Spleen (tissue), 7 donors: ENCODE data around the gene NAGPA.

Experiments
- POLR2AphosphoS5 ChIP-seq, 3 donors: sonication (generic); formaldehyde crosslinking; IDR thresholded peaks; one replicate each; pipeline ENCODE4 v1.5.1; 2017; ENCODE audit warnings: antibody characterized with exemption in 3 of 3
- TF ChIP-seq, protein P1 (sequence below), 11 experiments: fragments of 200-600 bp in 7 of 11; fragments of 450-650 bp in 4 of 11; sonication (generic) in 4 of 11; IDR thresholded peaks in 8 of 11; conservative IDR thresholded peaks in 3 of 11; 1 replicate in 7 of 11; 2 replicates in 4 of 11; pipeline versions ENCODE4 v1.4.0 to v1.8.0; 2016 to 2021; ENCODE audit warnings: antibody characterized with exemption in 11 of 11, inconsistent platforms in 4 of 11, mild to moderate bottlenecking in 1 of 11
- donor health status: DM: no; HTN: no; CAD: no; lungs with moderate emphysema.
- donor health status: DM: no; HTN: no; CAD: no.
- donor health status: DM: no; HTN: no; CAD: no.

DNA sequence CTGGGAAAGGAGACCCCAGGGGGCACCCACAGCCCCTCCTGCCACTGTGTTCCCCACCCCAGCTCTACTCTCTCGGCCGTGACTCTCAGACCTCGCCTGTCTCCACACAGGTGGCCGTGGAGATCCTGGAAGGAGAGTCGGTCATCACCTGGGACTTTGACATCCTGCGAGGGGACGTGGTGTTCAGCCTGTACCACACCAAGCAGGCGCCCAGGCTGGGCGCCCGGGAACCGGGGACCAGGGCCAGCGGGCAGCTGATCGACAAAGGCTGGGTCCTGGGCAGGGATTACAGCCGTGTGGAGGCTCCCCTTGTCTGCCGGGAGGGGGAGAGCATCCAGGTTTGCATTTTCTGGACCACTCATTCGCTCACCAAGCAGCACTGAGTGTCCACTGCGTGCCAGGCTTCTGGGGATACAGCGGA is 25.4 kb downstream of the NAGPA start:
- TF ChIP-seq, protein P1, sequence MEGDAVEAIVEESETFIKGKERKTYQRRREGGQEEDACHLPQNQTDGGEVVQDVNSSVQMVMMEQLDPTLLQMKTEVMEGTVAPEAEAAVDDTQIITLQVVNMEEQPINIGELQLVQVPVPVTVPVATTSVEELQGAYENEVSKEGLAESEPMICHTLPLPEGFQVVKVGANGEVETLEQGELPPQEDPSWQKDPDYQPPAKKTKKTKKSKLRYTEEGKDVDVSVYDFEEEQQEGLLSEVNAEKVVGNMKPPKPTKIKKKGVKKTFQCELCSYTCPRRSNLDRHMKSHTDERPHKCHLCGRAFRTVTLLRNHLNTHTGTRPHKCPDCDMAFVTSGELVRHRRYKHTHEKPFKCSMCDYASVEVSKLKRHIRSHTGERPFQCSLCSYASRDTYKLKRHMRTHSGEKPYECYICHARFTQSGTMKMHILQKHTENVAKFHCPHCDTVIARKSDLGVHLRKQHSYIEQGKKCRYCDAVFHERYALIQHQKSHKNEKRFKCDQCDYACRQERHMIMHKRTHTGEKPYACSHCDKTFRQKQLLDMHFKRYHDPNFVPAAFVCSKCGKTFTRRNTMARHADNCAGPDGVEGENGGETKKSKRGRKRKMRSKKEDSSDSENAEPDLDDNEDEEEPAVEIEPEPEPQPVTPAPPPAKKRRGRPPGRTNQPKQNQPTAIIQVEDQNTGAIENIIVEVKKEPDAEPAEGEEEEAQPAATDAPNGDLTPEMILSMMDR (IDR thresholded peaks at IDR 0.05 in 8 of 11, conservative IDR thresholded peaks at IDR 0.05 in 3 of 11) = no peak
- no peak for TF ChIP-seq POLR2AphosphoS5 (IDR thresholded peaks at IDR 0.05)
